Suprapubic skin (tissue), 4 donors: ENCODE measurements around the gene NENF. TPM values are rescaled to one million over a fixed set of nuclear protein-coding genes. Genes with fewer than 3 reads are reported as not detected.
A peak's percentile ranks its signal among the peaks of the same experiment; 100 is the strongest.

ENCODE experiments used
- DNase-seq, 2 donors: peaks; one replicate each; pipeline ENCODE4 v3.0.0-alpha.2; 2019; ENCODE audit warnings: low spot score in 2 of 2
- H3K27ac ChIP-seq: fragments of 200-600 bp; sonication (generic); one replicate; pipeline ENCODE4 v1.5.1; 2019
- H3K27me3 ChIP-seq: fragments of 200-600 bp; sonication (generic); one replicate; pipeline ENCODE4 v1.5.1; 2019
- H3K36me3 ChIP-seq: fragments of 200-600 bp; sonication (generic); one replicate; pipeline ENCODE4 v1.5.1; 2019
- H3K4me1 ChIP-seq: fragments of 200-600 bp; sonication (generic); one replicate; pipeline ENCODE4 v1.5.1; 2019
- H3K4me3 ChIP-seq: fragments of 200-600 bp; sonication (generic); one replicate; pipeline ENCODE4 v1.5.1; 2019; ENCODE audit warnings: mild to moderate bottlenecking
- H3K9me3 ChIP-seq: fragments of 200-600 bp; sonication (generic); one replicate; pipeline ENCODE4 v1.5.1; 2019
- CTCF ChIP-seq, 2 donors: fragments of 200-600 bp in 1 of 2; fragments of 450-650 bp in 1 of 2; sonication (generic) in 1 of 2; IDR thresholded peaks; one replicate each; pipeline ENCODE4 v1.5.1; 2016 to 2019; ENCODE audit warnings: antibody characterized with exemption in 2 of 2, mild to moderate bottlenecking in 1 of 2, moderate library complexity in 1 of 2
- EP300 ChIP-seq: sonication (generic); formaldehyde crosslinking; IDR thresholded peaks from one replicate; pipeline ENCODE4 v1.6.1; 2017; ENCODE audit warnings: antibody characterized with exemption
- POLR2A ChIP-seq, 2 donors: fragments of 450-650 bp; IDR thresholded peaks; one replicate each; pipeline ENCODE4 v1.6.1; 2017; ENCODE audit warnings: antibody characterized with exemption in 2 of 2, mild to moderate bottlenecking in 2 of 2, moderate library complexity in 2 of 2
- POLR2AphosphoS5 ChIP-seq, 3 donors: sonication (generic); formaldehyde crosslinking; IDR thresholded peaks; one replicate each; pipeline ENCODE4 v1.6.1; 2017; ENCODE audit warnings: antibody characterized with exemption in 3 of 3
- WGBS: methylation state at CpG from one replicate; pipeline ENCODE4 v1.1.5; 2018; 5-methylcytosine and 5-hydroxymethylcytosine counted together
- total RNA-seq, 4 donors: library from RNA; depleted of rRNA; stranded (reverse); fragments of >200 nt; gene quantifications; one replicate each; pipeline ENCODE4 v1.1.0, GENCODE V29; 2016

NENF gene
- total RNA-seq, 4 donors from 2014 or later: 60.6 to 104 (median 87.4) TPM

- Histone ChIP-seq H3K9me3 (no peaks in the 10 kb centered on the region), H3K4me3 (no peak overlapping the region), H3K4me1 (no peaks in the 10 kb centered on the region), H3K27ac (no peak overlapping the region), H3K36me3 (peaks cover 29% of the 10 kb centered on the region), H3K27me3 (no peaks in the 10 kb centered on the region)
- DNase-seq: no peak
- WGBS: 97% methylated on average over 5 of the region's 5 CpGs
- TF ChIP-seq POLR2AphosphoS5 (IDR thresholded peaks at IDR 0.05) (no peak), EP300 (no peak), POLR2A (IDR thresholded peaks at IDR 0.05) (no peak), CTCF (IDR thresholded peaks at IDR 0.05) (no peak)
Observed at GRCh38 chr1:212442408-212442807, 9.7 kb downstream of the NENF start.

- Histone ChIP-seq H3K27me3 (no peaks in the 10 kb centered on the region), H3K36me3 (peaks cover 29% of the 10 kb centered on the region), H3K4me1 (no peaks in the 10 kb centered on the region), H3K4me3 (no peak overlapping the region), H3K27ac (no peak overlapping the region), H3K9me3 (no peaks in the 10 kb centered on the region)
- WGBS: 81% methylated on average over 8 of the region's 8 CpGs
- peak in 1 of 2 donors; percentile 49 for DNase-seq
- TF ChIP-seq POLR2AphosphoS5 (IDR thresholded peaks at IDR 0.05) (no peak), EP300 (no peak), CTCF (IDR thresholded peaks at IDR 0.05) (no peak), POLR2A (IDR thresholded peaks at IDR 0.05) (no peak)
Observed at GRCh38 chr1:212446333-212446732, 13.6 kb downstream of the NENF start.

- Histone ChIP-seq H3K4me1 (no peaks in the 10 kb centered on the region), H3K36me3 (peaks cover 29% of the 10 kb centered on the region), H3K27ac (no peak overlapping the region), H3K27me3 (no peaks in the 10 kb centered on the region), H3K9me3 (no peaks in the 10 kb centered on the region), H3K4me3 (no peak overlapping the region)
- no peak for TF ChIP-seq CTCF (IDR thresholded peaks at IDR 0.05)
- no peak for TF ChIP-seq POLR2AphosphoS5 (IDR thresholded peaks at IDR 0.05)
- no peak for TF ChIP-seq POLR2A (IDR thresholded peaks at IDR 0.05)
- no peak for TF ChIP-seq EP300
- 76% methylated on average over 2 of the region's 2 CpGs for WGBS
- peak in 1 of 2 donors; percentile 38 for DNase-seq
Observed at GRCh38 chr1:212447478-212447877, 14.8 kb downstream of the NENF start.

- Histone ChIP-seq H3K4me1 (peaks cover 4% of the 10 kb centered on the region), H3K9me3 (no peaks in the 10 kb centered on the region), H3K36me3 (peaks cover 16% of the 10 kb centered on the region), H3K27me3 (no peaks in the 10 kb centered on the region), H3K4me3 (no peak overlapping the region), H3K27ac (no peak overlapping the region)
- 77% methylated on average over 4 of the region's 4 CpGs for WGBS
- TF ChIP-seq POLR2AphosphoS5 (IDR thresholded peaks at IDR 0.05): no peak
- TF ChIP-seq CTCF (IDR thresholded peaks at IDR 0.05): no peak
- TF ChIP-seq POLR2A (IDR thresholded peaks at IDR 0.05): no peak
- TF ChIP-seq EP300: no peak
- DNase-seq: no peak
Observed at GRCh38 chr1:212450331-212450881, 17.7 kb downstream of the NENF start.

- Histone ChIP-seq H3K27me3 (no peaks in the 10 kb centered on the region), H3K4me3 (no peak overlapping the region), H3K9me3 (no peaks in the 10 kb centered on the region), H3K36me3 (peaks cover 4% of the 10 kb centered on the region), H3K27ac (no peak overlapping the region), H3K4me1 (peaks cover 14% of the 10 kb centered on the region)
- WGBS: 88% methylated on average over 6 of the region's 6 CpGs
- DNase-seq: no peak
- TF ChIP-seq EP300 (no peak), POLR2AphosphoS5 (IDR thresholded peaks at IDR 0.05) (no peak), CTCF (IDR thresholded peaks at IDR 0.05) (no peak), POLR2A (IDR thresholded peaks at IDR 0.05) (no peak)
Observed at GRCh38 chr1:212451416-212452322, 18.9 kb downstream of the NENF start.
